Neural cell (in vitro differentiated cells): Measurements from ENCODE around the gene KLHL36.

Experiments
- CTCF ChIP-seq: fragments of 450-650 bp; IDR thresholded peaks from 2 replicates; pipeline ENCODE4 v1.5.1; 2014; ENCODE audit warnings: antibody characterized with exemption, mild to moderate bottlenecking, moderate library complexity; ENCODE audit not compliant: poor library complexity, severe bottlenecking
- EP300 ChIP-seq: fragments of 450-650 bp; conservative IDR thresholded peaks from 2 replicates; pipeline ENCODE4 v1.6.1; 2014; ENCODE audit warnings: antibody characterized with exemption, mild to moderate bottlenecking, moderate library complexity; ENCODE audit not compliant: poor library complexity, severe bottlenecking
- EZH2 ChIP-seq: fragments of 200-600, 300-800 bp; shearing (Covaris generic), sonication (generic); IDR thresholded peaks from 2 replicates; pipeline ENCODE4 v1.6.1; 2014; ENCODE audit warnings: antibody characterized with exemption, low read length, borderline replicate concordance, mild to moderate bottlenecking; ENCODE audit not compliant: insufficient read depth, poor library complexity, severe bottlenecking
- POLR2AphosphoS5 ChIP-seq: IDR thresholded peaks from 2 replicates; pipeline ENCODE4 v1.6.1; 2012
- RAD21 ChIP-seq: fragments of 450-650 bp; conservative IDR thresholded peaks from 2 replicates; pipeline ENCODE4 v1.6.1; 2014; ENCODE audit warnings: antibody characterized with exemption, mild to moderate bottlenecking, moderate library complexity
- SMC3 ChIP-seq: fragments of 450-650 bp; conservative IDR thresholded peaks from 2 replicates; pipeline ENCODE4 v1.6.1; 2014; ENCODE audit warnings: antibody characterized with exemption, mild to moderate bottlenecking, moderate library complexity; ENCODE audit not compliant: poor library complexity
- TAF1 ChIP-seq: IDR thresholded peaks from 2 replicates; pipeline ENCODE4 v1.6.1; 2012; ENCODE audit warnings: low read depth
- TF ChIP-seq, protein P1 (sequence below): IDR thresholded peaks from 2 replicates; pipeline ENCODE4 v1.6.1; 2012; ENCODE audit warnings: borderline replicate concordance

- TF ChIP-seq EZH2, result no peak
- TF ChIP-seq CTCF, result no peak
- TF ChIP-seq POLR2AphosphoS5, result no peak
- no peak for TF ChIP-seq EP300
- TF ChIP-seq TAF1, result no peak
- no peak for TF ChIP-seq SMC3
- TF ChIP-seq RAD21, result no peak
- TF ChIP-seq, protein P1, sequence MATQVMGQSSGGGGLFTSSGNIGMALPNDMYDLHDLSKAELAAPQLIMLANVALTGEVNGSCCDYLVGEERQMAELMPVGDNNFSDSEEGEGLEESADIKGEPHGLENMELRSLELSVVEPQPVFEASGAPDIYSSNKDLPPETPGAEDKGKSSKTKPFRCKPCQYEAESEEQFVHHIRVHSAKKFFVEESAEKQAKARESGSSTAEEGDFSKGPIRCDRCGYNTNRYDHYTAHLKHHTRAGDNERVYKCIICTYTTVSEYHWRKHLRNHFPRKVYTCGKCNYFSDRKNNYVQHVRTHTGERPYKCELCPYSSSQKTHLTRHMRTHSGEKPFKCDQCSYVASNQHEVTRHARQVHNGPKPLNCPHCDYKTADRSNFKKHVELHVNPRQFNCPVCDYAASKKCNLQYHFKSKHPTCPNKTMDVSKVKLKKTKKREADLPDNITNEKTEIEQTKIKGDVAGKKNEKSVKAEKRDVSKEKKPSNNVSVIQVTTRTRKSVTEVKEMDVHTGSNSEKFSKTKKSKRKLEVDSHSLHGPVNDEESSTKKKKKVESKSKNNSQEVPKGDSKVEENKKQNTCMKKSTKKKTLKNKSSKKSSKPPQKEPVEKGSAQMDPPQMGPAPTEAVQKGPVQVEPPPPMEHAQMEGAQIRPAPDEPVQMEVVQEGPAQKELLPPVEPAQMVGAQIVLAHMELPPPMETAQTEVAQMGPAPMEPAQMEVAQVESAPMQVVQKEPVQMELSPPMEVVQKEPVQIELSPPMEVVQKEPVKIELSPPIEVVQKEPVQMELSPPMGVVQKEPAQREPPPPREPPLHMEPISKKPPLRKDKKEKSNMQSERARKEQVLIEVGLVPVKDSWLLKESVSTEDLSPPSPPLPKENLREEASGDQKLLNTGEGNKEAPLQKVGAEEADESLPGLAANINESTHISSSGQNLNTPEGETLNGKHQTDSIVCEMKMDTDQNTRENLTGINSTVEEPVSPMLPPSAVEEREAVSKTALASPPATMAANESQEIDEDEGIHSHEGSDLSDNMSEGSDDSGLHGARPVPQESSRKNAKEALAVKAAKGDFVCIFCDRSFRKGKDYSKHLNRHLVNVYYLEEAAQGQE, result no peak
Observed at GRCh38 chr16:84673561-84673960, 25.2 kb downstream of the KLHL36 start.
